CD14-positive monocyte (primary cell): ENCODE data around the gene IER5. TPM values are rescaled to one million over a fixed set of nuclear protein-coding genes. Genes with fewer than 3 reads are reported as not detected.

Experiments used
- DNase-seq, 3 donors: peaks; one replicate each; pipeline ENCODE4 v3.0.0-alpha.2; 2011 to 2022
- H2AFZ ChIP-seq: 2 replicates; pipeline ENCODE4 v1.6.0; 2012; ENCODE audit warnings: mild to moderate bottlenecking, low read depth, low read length, inconsistent platforms; ENCODE audit not compliant: insufficient read depth, poor library complexity, severe bottlenecking
- H3K27ac ChIP-seq, 2 donors: 1 replicate in 1 of 2; 2 replicates in 1 of 2; pipeline ENCODE4 v1.5.1; 2012 to 2013; ENCODE audit warnings: low read length in 2 of 2, control low read depth in 1 of 2, inconsistent platforms in 1 of 2, low read depth in 1 of 2, mild to moderate bottlenecking in 1 of 2
- H3K27me3 ChIP-seq, 2 donors: one replicate each; pipeline versions ENCODE4 v1.6.0 to v1.6.1; 2011 to 2013; ENCODE audit warnings: low read length in 2 of 2; ENCODE audit not compliant: control insufficient read depth in 2 of 2, insufficient read depth in 2 of 2
- H3K36me3 ChIP-seq, 2 donors: replicated peaks in 1 of 2; 1 replicate in 1 of 2; 2 replicates in 1 of 2; pipeline versions ENCODE4 v1.5.1 to v1.6.1; 2012 to 2013; ENCODE audit warnings: low read length in 2 of 2, control low read depth in 1 of 2, inconsistent platforms in 1 of 2, mild to moderate bottlenecking in 1 of 2; ENCODE audit not compliant: insufficient read depth in 2 of 2, control insufficient read depth in 1 of 2
- H3K4me1 ChIP-seq, 2 donors: 1 replicate in 1 of 2; 2 replicates in 1 of 2; pipeline versions ENCODE4 v1.5.1 to v1.6.1; 2012 to 2013; ENCODE audit warnings: low read length in 2 of 2, control low read depth in 1 of 2, inconsistent platforms in 1 of 2, mild to moderate bottlenecking in 1 of 2, moderate library complexity in 1 of 2; ENCODE audit not compliant: insufficient read depth in 2 of 2, control insufficient read depth in 1 of 2
- H3K4me2 ChIP-seq: replicated peaks from 2 replicates; pipeline ENCODE3; 2012; ENCODE audit warnings: low read length, moderate library complexity, mild to moderate bottlenecking; ENCODE audit not compliant: poor library complexity, severe bottlenecking; ENCODE audit errors: extremely low read depth
- H3K4me3 ChIP-seq, 3 experiments: fragments of 200-600 bp in 1 of 3; sonication (generic) in 1 of 3; replicated peaks in 1 of 3; 1 replicate in 2 of 3; 2 replicates in 1 of 3; pipeline ENCODE4 v1.5.1; 2011 to 2013; ENCODE audit warnings: low read length in 3 of 3, mild to moderate bottlenecking in 3 of 3, control low read depth in 2 of 3, low read depth in 2 of 3, inconsistent platforms in 1 of 3, moderate library complexity in 1 of 3
- H3K79me2 ChIP-seq: 2 replicates; pipeline ENCODE4 v1.6.0; 2012; ENCODE audit warnings: mild to moderate bottlenecking, control low read depth, inconsistent platforms, low read length, moderate library complexity; ENCODE audit not compliant: insufficient read depth
- H3K9ac ChIP-seq: 2 replicates; pipeline ENCODE4 v1.6.0; 2017; ENCODE audit warnings: low read length, mild to moderate bottlenecking; ENCODE audit not compliant: insufficient read depth, poor library complexity, severe bottlenecking
- H3K9me3 ChIP-seq, 2 donors: replicated peaks in 1 of 2; 1 replicate in 1 of 2; 2 replicates in 1 of 2; pipeline versions ENCODE4 v1.5.1 to v1.6.1; 2012 to 2013; ENCODE audit warnings: low read length in 2 of 2, control low read depth in 1 of 2; ENCODE audit not compliant: control insufficient read depth in 1 of 2, insufficient read depth in 1 of 2
- H4K20me1 ChIP-seq: 2 replicates; pipeline ENCODE4 v1.6.0; 2012; ENCODE audit warnings: mild to moderate bottlenecking, low read length, control low read depth, moderate library complexity; ENCODE audit not compliant: insufficient read depth
- H3K27ac Mint-ChIP-seq, 7 donors: one replicate each; pipeline ENCODE4 v1.8.0; 2020; ENCODE audit warnings: mild to moderate bottlenecking in 7 of 7, mixed read lengths in 7 of 7, moderate library complexity in 6 of 7, inconsistent platforms in 2 of 7
- H3K27me3 Mint-ChIP-seq, 3 donors: one replicate each; pipeline ENCODE4 v1.8.0; 2021 to 2022; ENCODE audit warnings: low read depth in 3 of 3, mild to moderate bottlenecking in 3 of 3, mixed read lengths in 3 of 3, moderate library complexity in 3 of 3, inconsistent platforms in 1 of 3
- H3K36me3 Mint-ChIP-seq, 2 donors: one replicate each; pipeline ENCODE4 v1.8.0; 2020; ENCODE audit warnings: mixed read lengths in 2 of 2, inconsistent platforms in 1 of 2, mild to moderate bottlenecking in 1 of 2
- H3K4me1 Mint-ChIP-seq: one replicate; pipeline ENCODE4 v1.8.0; 2020; ENCODE audit warnings: mild to moderate bottlenecking, mixed read lengths
- H3K4me3 Mint-ChIP-seq, 2 donors: one replicate each; pipeline ENCODE4 v1.8.0; 2020; ENCODE audit warnings: mild to moderate bottlenecking in 2 of 2, mixed read lengths in 2 of 2, moderate library complexity in 1 of 2
- H3K9me3 Mint-ChIP-seq, 7 donors: one replicate each; pipeline ENCODE4 v1.8.0; 2020 to 2022; ENCODE audit warnings: mixed read lengths in 7 of 7, mild to moderate bottlenecking in 6 of 7, moderate library complexity in 6 of 7, inconsistent platforms in 2 of 7
- CTCF ChIP-seq: fragments of 200-600 bp; IDR thresholded peaks from one replicate; pipeline ENCODE4 v1.8.0; 2022; ENCODE audit warnings: antibody characterized with exemption, mild to moderate bottlenecking
- WGBS: methylation state at CpG from one replicate; pipeline ENCODE4 v1.1.5; 2013; ENCODE audit warnings: missing lambda C conversion rate; ENCODE audit not compliant: insufficient coverage; 5-methylcytosine and 5-hydroxymethylcytosine counted together
- intact Hi-C, 2 donors: fragments of 100-400 bp; cut with micrococcal nuclease; formaldehyde crosslinking; loops; one replicate each; pipeline versions ENCODE4 v1.15.0 to v1.15.1; 2023
- polyA plus RNA-seq, 3 donors: library from polyadenylated mRNA; depleted of rRNA in 1 of 3; unstranded in 2 of 3; stranded (reverse) in 1 of 3; fragments of 300-500 nt in 2 of 3; fragments of >200 nt in 1 of 3; fragmentation: Illumina TruSeq in 2 of 3; gene quantifications; 1 replicate in 2 of 3; 2 replicates in 1 of 3; pipeline ENCODE4 v1.2.3, GENCODE V29; 2012 to 2021

The IER5 gene
- polyA plus RNA-seq, 3 donors = 13.7 to 110 (median 29.0) TPM

- no peak overlapping the region for H2AFZ ChIP-seq
- no peak overlapping the region for H3K9ac ChIP-seq
- H3K27me3 ChIP-seq = peaks cover 2 to 8% of the 10 kb centered on the region in 2 donors
- H4K20me1 ChIP-seq = peaks cover 78% of the 10 kb centered on the region
- peaks cover 40% of the 10 kb centered on the region for H3K79me2 ChIP-seq
- H3K4me1 ChIP-seq = peaks cover 31 to 49% of the 10 kb centered on the region in 2 donors
- Mint-ChIP-seq H3K36me3 (peaks cover 43 to 48% of the 10 kb centered on the region in 2 donors), H3K4me1 (peaks cover 55% of the 10 kb centered on the region), H3K9me3 (no peaks in the 10 kb centered on the region), H3K27me3 (peaks cover 9 to 14% (median 10%) of the 10 kb centered on the region in 3 donors), H3K27ac (no peak overlapping the region), H3K4me3 (no peak overlapping the region)
- peaks cover 5 to 37% of the 10 kb centered on the region in 2 donors for H3K36me3 ChIP-seq
- H3K9me3 ChIP-seq = no peaks in the 10 kb centered on the region
- no peak overlapping the region for H3K4me3 ChIP-seq
- no peak for DNase-seq
- no peak overlapping the region for H3K27ac ChIP-seq
- intact Hi-C loops = no loop called here
- H3K4me2 ChIP-seq = no peak overlapping the region
- 100% methylated on average over 1 of the region's 7 CpGs for WGBS
- no peak for TF ChIP-seq CTCF
Observed at GRCh38 chr1:181094416-181095212, 6.1 kb downstream of the IER5 start.

GRCh38 chr1:181095260-181095659, 6.8 kb downstream of the IER5 start:
- no peak overlapping the region for H3K27ac Mint-ChIP-seq
- no peak overlapping the region for H3K4me3 Mint-ChIP-seq
- H3K27me3 Mint-ChIP-seq = peaks cover 11 to 19% (median 16%) of the 10 kb centered on the region in 3 donors
- H3K9me3 ChIP-seq = no peaks in the 10 kb centered on the region
- no peak overlapping the region for H3K9ac ChIP-seq
- H3K9me3 Mint-ChIP-seq = no peaks in the 10 kb centered on the region
- no peak overlapping the region for H3K4me2 ChIP-seq
- no peak for TF ChIP-seq CTCF
- intact Hi-C loops = no loop called here
- H4K20me1 ChIP-seq = peaks cover 72% of the 10 kb centered on the region
- DNase-seq = no peak
- no CpG with 5 or more reads among the region's 8 CpGs for WGBS
- peaks cover 37 to 55% of the 10 kb centered on the region in 2 donors for H3K4me1 ChIP-seq
- H3K36me3 ChIP-seq = peaks cover 5 to 37% of the 10 kb centered on the region in 2 donors
- peaks cover 6 to 14% of the 10 kb centered on the region in 2 donors for H3K27me3 ChIP-seq
- no peak overlapping the region for H3K4me3 ChIP-seq
- peaks cover 41 to 48% of the 10 kb centered on the region in 2 donors for H3K36me3 Mint-ChIP-seq
- H3K27ac ChIP-seq = no peak overlapping the region
- H3K4me1 Mint-ChIP-seq = peaks cover 62% of the 10 kb centered on the region
- H3K79me2 ChIP-seq = peaks cover 33% of the 10 kb centered on the region
- no peak overlapping the region for H2AFZ ChIP-seq
